Activated T-cell treated with anti-CD3 and anti-CD28 coated beads, Interleukin-2, amount 50 U/mL, for 24 hours (primary cell): Measurements from ENCODE around the gene SERPINH1.

Experiments used
- DNase-seq: peaks from one replicate; pipeline ENCODE4 v3.0.0-alpha.2; 2020
- H3K27ac Mint-ChIP-seq: 2 replicates; pipeline ENCODE4 v1.8.0; 2020; ENCODE audit warnings: mild to moderate bottlenecking, mixed read lengths
- H3K27me3 Mint-ChIP-seq: 2 replicates; pipeline ENCODE4 v1.8.0; 2020; ENCODE audit warnings: mixed read lengths
- H3K36me3 Mint-ChIP-seq: 2 replicates; pipeline ENCODE4 v1.8.0; 2020; ENCODE audit warnings: low read depth, mixed read lengths
- H3K4me1 Mint-ChIP-seq: 2 replicates; pipeline ENCODE4 v1.8.0; 2020; ENCODE audit warnings: low read depth, mixed read lengths
- H3K4me3 Mint-ChIP-seq: 2 replicates; pipeline ENCODE4 v1.8.0; 2020; ENCODE audit warnings: mild to moderate bottlenecking, moderate library complexity, mixed read lengths
- H3K9me3 Mint-ChIP-seq: 2 replicates; pipeline ENCODE4 v1.8.0; 2020; ENCODE audit warnings: mixed read lengths

Gene SERPINH1

DNA sequence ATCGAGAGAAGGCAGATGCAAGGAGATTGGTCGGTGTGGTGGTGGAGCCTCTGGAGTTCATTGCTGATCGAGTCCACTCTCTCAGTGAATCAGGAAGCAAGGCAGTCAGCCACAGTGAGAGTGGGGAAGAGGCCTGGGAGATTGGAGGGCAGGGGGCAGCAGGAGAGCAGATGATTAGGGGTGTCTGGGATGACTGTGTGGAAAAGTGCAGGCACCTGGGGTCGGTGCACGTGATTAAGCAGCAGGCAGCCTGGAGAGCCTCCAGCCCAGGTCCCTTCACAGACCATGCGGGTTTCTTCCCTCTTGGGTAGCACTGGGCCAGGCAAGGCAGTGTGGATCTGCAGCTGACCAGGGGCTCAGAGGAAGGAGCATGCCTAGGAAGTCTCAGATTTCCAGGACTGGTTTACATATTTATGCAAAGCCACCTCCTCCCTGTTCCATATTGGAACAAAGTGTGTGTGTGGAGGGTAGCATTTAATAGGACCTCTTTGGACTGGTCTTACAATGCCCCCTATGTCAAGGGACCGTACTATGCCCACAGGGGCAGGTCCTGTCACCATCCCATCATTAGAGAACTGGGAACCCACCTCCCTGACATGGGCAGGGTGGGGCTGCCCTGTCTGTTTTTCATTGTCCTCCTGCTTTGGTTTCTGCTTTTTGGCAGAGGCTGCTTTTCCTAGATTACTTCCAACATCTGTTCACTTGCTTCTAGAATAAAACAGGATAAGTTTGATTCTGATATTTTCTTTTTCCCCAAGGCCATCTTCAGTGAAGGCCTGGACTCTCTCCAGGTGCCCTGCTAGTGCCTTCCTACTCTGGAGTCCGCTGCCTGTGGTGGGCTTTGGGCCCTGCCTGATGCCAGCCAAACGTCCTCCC, 22.4 kb upstream of the SERPINH1 start:
- DNase-seq: no peak
- H3K27me3 Mint-ChIP-seq: no peaks in the 10 kb centered on the region
- H3K4me3 Mint-ChIP-seq: no peak overlapping the region
- no peak overlapping the region for H3K27ac Mint-ChIP-seq
- H3K36me3 Mint-ChIP-seq: no peaks in the 10 kb centered on the region
- no peaks in the 10 kb centered on the region for H3K9me3 Mint-ChIP-seq
- H3K4me1 Mint-ChIP-seq: peaks cover 27% of the 10 kb centered on the region

DNA sequence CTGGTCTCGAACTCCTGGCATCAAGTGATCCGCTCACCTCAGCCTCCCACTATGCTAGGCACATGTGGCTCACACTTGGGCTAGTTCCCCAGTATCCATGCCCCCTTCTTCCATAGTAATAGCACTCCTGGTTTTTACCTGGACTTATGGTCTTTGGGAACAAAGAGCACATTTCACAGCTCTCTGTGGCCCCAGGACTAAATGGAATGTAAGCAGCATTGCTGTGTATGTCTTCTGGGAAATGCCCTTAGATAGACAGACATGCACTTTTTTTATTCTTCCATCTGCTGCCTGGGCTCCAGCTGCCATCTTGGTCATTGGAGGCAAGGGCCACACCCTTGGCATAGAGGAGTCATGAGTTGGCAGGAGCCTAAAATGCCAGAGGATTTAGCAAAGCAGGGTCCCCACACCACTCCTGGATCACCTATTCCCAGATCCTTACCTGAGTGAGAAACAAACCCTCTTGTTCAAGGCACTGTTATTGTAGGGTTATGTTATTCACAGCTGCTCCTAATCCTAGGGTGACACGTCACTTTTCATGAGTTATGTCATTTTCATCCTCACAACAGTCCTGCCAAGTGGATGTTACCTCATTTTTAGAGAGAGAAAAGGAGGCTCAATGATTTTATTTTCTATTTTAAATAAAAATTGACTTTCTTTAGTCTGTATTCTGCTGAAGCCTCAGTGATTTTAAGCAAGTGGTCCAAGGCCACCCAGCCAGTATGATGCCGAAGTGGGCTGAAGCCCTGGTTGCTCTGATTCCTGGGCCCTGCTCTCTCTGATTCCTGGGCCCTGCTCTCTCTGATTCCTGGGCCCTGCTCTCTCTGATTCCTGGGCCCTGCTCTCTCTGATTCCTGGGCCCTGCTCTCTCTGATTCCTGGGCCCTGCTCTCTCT, 20.6 kb upstream of the SERPINH1 start:
- no peaks in the 10 kb centered on the region for H3K9me3 Mint-ChIP-seq
- H3K4me1 Mint-ChIP-seq: peaks cover 23% of the 10 kb centered on the region
- H3K27me3 Mint-ChIP-seq: peaks cover 6% of the 10 kb centered on the region
- H3K4me3 Mint-ChIP-seq: no peak overlapping the region
- DNase-seq: no peak
- H3K27ac Mint-ChIP-seq: no peak overlapping the region
- no peaks in the 10 kb centered on the region for H3K36me3 Mint-ChIP-seq

DNA sequence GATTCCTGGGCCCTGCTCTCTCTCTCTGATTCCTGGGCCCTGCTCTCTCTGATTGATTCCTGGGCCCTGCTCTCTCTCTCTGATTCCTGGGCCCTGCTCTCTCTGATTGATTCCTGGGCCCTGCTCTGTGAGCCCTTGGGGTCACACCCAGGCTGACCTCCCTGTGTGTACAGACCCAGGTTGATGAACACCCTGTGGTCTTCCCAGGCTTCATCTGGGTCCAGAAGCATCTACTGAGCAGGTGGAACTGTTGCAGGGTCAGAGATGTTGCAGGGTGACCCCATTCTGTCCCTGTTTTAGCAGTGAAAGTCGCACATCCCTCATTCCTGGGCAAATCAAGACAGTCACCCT, 20.0 kb upstream of the SERPINH1 start:
- H3K36me3 Mint-ChIP-seq: no peaks in the 10 kb centered on the region
- H3K27me3 Mint-ChIP-seq: peaks cover 6% of the 10 kb centered on the region
- DNase-seq: no peak
- H3K4me3 Mint-ChIP-seq: no peak overlapping the region
- H3K27ac Mint-ChIP-seq: no peak overlapping the region
- H3K9me3 Mint-ChIP-seq: no peaks in the 10 kb centered on the region
- H3K4me1 Mint-ChIP-seq: peaks cover 16% of the 10 kb centered on the region

DNA sequence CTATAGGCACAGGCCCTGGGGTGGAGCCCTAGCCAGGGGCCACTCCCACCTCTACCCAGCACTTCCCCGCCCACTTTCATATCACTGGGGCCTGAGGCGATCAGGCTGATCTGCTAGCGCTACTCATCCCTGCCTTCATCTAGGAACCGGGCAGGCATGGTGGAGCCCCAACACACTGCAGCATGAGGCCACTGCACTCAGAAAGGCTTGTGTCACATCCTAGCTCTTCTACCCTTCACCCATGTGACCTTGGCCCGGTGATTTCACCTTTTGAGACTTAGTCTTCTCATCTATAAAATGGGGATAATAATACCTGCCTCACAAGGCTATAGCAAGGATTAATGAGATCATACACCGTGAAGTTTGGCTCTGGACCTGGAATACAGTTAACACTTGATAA, 18.2 kb upstream of the SERPINH1 start:
- Mint-ChIP-seq H3K4me1 (peaks cover 2% of the 10 kb centered on the region), H3K4me3 (no peak overlapping the region), H3K36me3 (no peaks in the 10 kb centered on the region), H3K9me3 (no peaks in the 10 kb centered on the region), H3K27me3 (peaks cover 6% of the 10 kb centered on the region), H3K27ac (no peak overlapping the region)
- no peak for DNase-seq

DNA sequence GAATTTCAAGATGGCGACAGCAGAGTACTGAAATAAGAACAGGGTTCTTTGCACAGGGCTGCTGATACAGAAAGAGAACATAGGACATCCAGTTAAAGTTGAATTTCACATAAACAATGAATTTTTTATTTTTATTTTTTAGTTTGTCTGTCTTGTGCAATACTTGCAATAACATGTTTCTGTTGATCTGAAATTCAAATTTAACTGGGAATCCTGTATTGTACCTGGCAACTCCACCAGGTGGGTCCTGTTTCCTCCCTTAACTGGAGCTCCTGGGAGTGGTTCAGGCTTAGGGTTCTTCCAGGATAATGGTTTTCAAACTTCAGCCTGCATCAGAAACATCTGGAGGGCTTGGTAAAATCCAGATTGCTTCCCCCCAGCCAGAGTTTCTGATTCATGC, 14.9 kb upstream of the SERPINH1 start:
- DNase-seq: no peak
- Mint-ChIP-seq H3K36me3 (no peaks in the 10 kb centered on the region), H3K9me3 (no peaks in the 10 kb centered on the region), H3K27ac (no peak overlapping the region), H3K4me3 (no peak overlapping the region), H3K4me1 (peaks cover 12% of the 10 kb centered on the region), H3K27me3 (peaks cover 6% of the 10 kb centered on the region)

DNA sequence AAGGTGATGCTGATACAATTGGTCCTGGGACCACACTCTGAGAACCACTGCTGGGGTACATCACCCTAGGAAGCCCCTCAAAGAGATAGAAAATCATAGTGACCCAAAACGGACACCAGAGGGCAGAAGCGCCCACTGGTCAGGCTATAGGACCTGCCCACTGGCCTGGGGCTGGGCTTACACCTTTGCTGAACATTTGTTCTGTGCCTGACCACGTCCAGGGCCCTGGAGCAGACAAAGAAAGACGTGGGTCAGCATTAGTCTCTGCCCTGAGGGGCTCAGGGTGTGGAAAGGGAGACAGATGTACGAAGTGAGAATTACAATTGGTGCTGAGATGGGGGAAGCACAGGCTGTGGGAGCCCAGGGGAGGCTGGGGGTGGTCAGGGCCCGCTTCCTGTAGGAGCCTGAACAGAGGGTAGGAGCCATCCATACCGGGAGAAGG, 14.4 kb upstream of the SERPINH1 start:
- no peaks in the 10 kb centered on the region for H3K36me3 Mint-ChIP-seq
- H3K4me1 Mint-ChIP-seq: peaks cover 12% of the 10 kb centered on the region
- no peak overlapping the region for H3K4me3 Mint-ChIP-seq
- peak; percentile 52 for DNase-seq
- no peaks in the 10 kb centered on the region for H3K9me3 Mint-ChIP-seq
- peak overlapping the region; percentile 33 for H3K27ac Mint-ChIP-seq
- H3K27me3 Mint-ChIP-seq: peaks cover 6% of the 10 kb centered on the region

DNA sequence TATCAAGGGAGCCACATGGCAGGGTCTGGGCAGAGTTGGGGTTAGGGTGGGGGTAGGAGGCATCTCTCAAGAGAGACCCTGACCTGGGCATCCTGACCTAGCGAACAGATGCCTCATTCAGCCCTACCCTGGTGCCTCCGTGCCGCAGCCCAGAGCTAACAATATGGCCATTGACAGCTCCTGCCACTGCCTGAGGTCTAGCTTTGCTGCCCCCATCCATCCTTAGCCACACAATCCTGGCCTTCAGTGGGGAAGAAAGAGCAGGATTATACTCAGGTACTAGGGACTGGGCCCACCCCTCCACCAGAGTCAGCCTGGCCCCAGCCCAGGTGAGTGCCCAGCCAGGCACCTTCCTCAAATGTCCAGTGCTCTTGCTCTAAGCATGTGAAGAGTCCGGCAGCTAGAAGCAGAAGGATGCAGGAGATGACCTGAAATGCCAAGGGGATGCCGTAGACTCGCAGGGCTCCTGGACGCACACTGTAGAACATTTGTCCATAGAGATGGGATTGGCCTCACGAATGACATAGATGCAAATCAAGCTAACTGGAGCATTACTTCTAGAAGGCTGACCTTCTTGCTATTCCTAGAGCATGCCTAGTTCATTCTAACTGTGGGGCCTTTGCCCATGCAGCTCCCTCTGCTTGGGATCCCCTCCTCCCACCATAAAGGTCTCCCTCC, 13.3 kb upstream of the SERPINH1 start:
- Mint-ChIP-seq H3K9me3 (no peaks in the 10 kb centered on the region), H3K27me3 (peaks cover 6% of the 10 kb centered on the region), H3K27ac (no peak overlapping the region), H3K4me3 (no peak overlapping the region), H3K4me1 (peaks cover 12% of the 10 kb centered on the region), H3K36me3 (no peaks in the 10 kb centered on the region)
- DNase-seq: no peak

DNA sequence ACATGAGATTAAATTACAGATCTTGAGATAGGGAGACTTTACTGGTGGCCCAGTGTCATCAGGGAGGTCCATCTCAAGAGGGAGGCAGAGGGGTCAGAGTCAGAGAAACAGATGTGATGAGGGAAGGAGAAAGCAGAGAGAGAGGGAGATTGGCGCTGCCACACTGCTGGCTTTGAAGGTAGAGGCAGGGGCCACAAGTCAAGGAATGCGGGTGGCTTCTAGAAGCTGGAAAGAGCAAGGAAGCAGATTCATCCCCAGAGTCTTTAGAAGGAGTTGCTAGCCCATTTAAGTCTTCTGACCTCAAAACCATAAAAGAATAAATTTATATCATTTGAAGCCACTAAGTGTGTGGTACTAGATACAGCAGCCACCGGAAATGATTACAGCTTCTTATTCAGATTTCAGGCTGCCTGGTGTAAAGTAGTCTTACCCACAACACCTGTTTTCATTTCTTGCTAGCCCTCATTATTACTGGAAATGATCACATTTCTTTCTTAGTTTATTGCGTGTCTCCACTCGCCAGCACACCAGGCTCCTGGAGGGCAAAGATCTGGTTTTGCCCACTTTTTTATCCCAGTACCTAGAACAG, 12.6 kb upstream of the SERPINH1 start:
- peak overlapping the region; percentile 83 for H3K27ac Mint-ChIP-seq
- H3K4me3 Mint-ChIP-seq: no peak overlapping the region
- H3K4me1 Mint-ChIP-seq: peaks cover 12% of the 10 kb centered on the region
- no peaks in the 10 kb centered on the region for H3K9me3 Mint-ChIP-seq
- H3K36me3 Mint-ChIP-seq: no peaks in the 10 kb centered on the region
- peaks cover 6% of the 10 kb centered on the region for H3K27me3 Mint-ChIP-seq
- no peak for DNase-seq

DNA sequence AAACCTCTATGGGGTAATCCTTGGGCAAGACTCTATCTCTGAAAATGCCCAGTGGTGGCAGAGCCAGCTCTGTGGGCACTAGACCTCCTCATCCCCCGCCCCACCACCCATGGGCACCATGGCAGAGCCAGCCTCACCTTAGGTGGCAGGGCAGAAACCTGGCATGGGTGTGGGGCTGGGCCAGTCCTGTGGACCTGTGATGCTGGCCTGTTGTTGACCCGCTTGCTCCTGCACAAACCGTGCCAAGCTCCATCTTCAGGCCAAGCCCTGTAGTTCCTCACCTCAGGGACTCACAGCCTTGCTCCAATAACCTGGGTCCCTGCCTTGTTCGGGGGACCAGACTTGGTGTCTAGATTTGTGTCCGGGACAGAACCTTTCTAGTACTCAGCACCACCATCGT, 8.9 kb upstream of the SERPINH1 start:
- Mint-ChIP-seq H3K36me3 (no peaks in the 10 kb centered on the region), H3K4me1 (peaks cover 10% of the 10 kb centered on the region), H3K9me3 (no peaks in the 10 kb centered on the region), H3K27ac (no peak overlapping the region), H3K4me3 (no peak overlapping the region), H3K27me3 (no peaks in the 10 kb centered on the region)
- no peak for DNase-seq

DNA sequence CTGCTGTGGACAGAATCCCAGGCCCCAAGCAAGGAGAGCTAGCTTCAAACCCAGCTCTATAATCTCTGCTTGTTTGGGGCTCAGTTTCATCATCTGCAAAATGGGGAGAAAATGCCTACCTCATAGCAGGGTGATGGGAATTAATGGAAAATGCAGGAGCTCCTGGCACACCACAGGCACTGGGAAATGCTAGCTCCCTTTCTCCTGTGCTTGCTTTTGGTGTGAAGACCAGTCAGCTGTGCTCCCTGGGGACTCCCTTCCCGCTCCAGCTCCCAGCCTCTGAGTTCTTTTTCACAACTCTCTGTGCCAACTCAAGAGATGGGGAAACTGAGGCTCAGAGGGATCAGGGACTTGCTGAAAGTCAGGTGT, 8.2 kb upstream of the SERPINH1 start:
- Mint-ChIP-seq H3K4me3 (no peak overlapping the region), H3K4me1 (peaks cover 10% of the 10 kb centered on the region), H3K27ac (no peak overlapping the region), H3K27me3 (no peaks in the 10 kb centered on the region), H3K9me3 (no peaks in the 10 kb centered on the region), H3K36me3 (no peaks in the 10 kb centered on the region)
- DNase-seq: no peak

DNA sequence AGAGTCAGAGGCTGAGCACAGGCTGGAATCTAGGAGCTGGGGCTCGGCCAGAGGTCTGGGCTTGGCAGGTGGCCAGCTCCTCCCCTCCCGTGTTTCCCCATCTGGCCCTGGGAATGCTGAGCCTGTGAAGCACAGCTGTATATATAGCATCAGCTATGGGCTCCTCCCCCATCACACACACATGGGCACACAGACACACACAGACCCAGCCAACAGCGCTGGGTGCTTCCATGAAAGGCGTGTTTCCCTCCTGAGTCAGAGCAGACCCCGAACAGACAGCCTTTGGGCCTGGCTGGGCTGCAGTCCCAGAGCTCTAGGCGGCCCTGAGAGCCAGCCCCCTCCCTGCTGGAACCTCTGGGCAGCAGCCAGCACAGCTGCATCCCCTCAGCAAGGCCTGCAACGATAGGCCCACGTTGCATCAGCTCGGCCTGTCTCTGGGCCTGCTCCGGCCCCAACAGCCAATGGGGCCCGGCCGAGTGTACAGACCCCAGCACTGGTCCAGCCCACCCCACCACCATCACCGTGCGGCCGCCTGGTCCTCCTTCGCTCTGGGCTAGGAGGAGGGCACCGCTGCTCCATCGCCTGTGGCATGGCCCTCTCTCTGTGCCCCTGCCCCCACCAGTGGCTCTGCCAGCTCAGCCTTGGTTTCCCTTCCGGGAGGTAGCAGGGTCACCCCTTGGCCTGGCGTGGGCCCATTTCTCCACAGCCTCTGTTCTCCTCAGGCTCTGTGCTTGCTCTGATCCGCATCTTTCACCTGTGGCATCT, 7.6 kb upstream of the SERPINH1 start:
- DNase-seq: no peak
- Mint-ChIP-seq H3K4me1 (peaks cover 6% of the 10 kb centered on the region), H3K27ac (no peak overlapping the region), H3K36me3 (no peaks in the 10 kb centered on the region), H3K27me3 (no peaks in the 10 kb centered on the region), H3K4me3 (no peak overlapping the region), H3K9me3 (no peaks in the 10 kb centered on the region)

DNA sequence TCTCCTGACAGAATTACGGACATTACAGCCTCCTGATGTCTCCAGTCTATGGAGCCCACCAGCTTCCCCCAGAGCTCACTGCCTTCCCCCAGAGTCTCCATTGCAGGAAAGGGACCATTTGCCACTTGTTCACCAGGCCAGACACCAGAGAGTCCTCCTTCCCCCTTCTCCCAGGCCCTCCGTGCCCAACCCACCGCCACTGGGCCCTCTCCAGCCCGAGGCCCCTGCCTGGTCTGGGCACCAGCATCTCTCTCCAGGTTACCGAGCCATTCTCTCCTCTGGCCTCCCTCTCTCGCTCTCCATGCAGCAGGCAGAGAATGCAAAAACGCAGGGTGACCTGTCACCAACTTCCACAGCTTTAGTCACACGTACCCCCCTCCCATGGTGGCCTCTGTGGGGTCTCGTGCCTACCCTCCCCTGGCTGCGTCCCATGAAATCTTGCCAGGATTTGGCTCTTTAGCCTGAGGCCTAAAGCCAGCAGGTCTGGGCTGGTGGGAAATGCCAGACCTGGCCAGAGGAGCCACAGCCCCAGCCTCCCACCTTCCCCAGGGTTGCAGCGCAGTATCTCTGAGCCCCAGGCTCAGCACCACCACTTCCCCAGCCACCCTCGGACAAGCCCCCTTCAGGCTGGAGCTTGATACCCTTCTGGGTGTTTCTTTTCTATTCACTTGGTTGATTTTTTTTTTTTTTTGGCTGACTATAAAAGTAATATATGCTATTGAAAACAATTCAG, 6.8 kb upstream of the SERPINH1 start:
- peaks cover 3% of the 10 kb centered on the region for H3K4me1 Mint-ChIP-seq
- no peaks in the 10 kb centered on the region for H3K36me3 Mint-ChIP-seq
- no peak for DNase-seq
- no peak overlapping the region for H3K27ac Mint-ChIP-seq
- H3K4me3 Mint-ChIP-seq: no peak overlapping the region
- no peaks in the 10 kb centered on the region for H3K27me3 Mint-ChIP-seq
- no peaks in the 10 kb centered on the region for H3K9me3 Mint-ChIP-seq

DNA sequence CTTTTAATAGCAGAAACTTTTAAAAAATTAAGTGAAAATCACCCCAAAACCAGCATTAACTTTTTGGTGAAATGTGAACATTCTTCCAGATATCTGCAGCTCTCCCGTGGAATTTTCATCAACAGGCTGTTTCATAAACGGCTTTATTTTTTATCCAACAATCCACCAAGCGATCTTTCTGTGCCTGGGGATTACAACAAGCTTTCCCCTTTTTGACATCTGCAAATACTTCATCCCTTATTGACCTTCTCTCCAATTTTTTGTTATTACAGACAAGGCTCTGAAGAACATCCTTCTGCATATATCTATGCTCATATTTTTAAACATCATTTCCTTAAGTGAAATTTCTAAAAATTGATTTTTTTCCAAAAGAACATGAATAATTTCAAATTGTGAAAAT, 5.8 kb upstream of the SERPINH1 start:
- Mint-ChIP-seq H3K4me1 (peaks cover 7% of the 10 kb centered on the region), H3K9me3 (no peaks in the 10 kb centered on the region), H3K36me3 (no peaks in the 10 kb centered on the region), H3K27me3 (no peaks in the 10 kb centered on the region), H3K4me3 (no peak overlapping the region), H3K27ac (no peak overlapping the region)
- DNase-seq: no peak
